ENCODE measurements around the gene TEAD1.
A peak's percentile ranks its signal among the peaks of the same experiment; 100 is the strongest.

TEAD1 gene

DNA sequence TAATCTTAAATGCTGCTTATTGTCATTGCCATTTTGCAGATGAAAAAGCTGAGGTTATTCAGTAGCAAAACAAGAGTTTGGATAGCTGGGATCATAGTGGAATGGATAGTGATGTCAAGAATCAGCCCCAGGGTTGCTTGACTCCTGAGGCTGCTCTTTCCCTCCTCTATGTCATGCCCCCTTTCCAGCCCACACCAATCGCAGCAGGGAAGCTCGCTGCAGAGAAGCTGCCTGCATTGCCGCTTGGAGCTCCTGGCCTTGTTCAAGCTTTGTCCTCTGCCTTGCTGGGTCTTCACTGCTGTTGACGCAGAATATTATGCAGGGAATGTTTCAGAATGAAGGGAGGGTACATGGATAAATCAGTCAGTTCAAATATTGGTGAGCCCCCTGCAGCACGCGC, 206.1 kb downstream of the TEAD1 start:
- H3K36me3 Mint-ChIP-seq (ENCODE audit: low read depth), result peaks cover 63% of the 10 kb centered on the region
- no peak overlapping the region for H3K4me3 Mint-ChIP-seq
- H3K27me3 Mint-ChIP-seq (ENCODE audit: low read depth), result no peaks in the 10 kb centered on the region
- H3K27ac Mint-ChIP-seq, result no peak overlapping the region
- TF ChIP-seq CTCF (IDR thresholded peaks at IDR 0.05; ENCODE audit: unreplicated experiment in 3 of 3), result no peak
- no peaks in the 10 kb centered on the region for H3K4me1 Mint-ChIP-seq
- H3K9me3 Mint-ChIP-seq, result no peaks in the 10 kb centered on the region

DNA sequence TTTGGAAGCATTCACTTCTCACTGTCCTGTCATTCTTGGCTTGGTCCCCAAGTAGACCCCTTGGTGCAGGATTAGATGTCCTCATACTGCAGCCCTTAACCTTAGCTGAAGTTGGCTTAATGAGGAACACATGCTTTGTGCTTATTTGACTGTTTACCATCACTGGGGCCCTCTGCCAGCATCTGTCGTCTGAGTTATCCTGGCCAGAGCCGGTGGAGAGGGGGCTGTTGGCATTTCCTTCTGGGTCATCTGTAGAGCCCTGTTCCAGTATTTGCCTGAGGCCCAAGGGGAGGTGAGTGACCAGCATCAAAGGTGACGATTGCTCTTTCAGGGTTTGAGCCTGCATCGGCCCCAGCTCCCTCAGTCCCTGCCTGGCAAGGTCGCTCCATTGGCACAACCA, 208.4 kb downstream of the TEAD1 start:
- Mint-ChIP-seq H3K4me3 (no peak overlapping the region), H3K27ac (no peak overlapping the region), H3K27me3 (ENCODE audit: low read depth) (no peaks in the 10 kb centered on the region), H3K9me3 (no peaks in the 10 kb centered on the region), H3K4me1 (no peaks in the 10 kb centered on the region), H3K36me3 (ENCODE audit: low read depth) (peaks cover 76% of the 10 kb centered on the region)
- no peak for TF ChIP-seq CTCF (IDR thresholded peaks at IDR 0.05; ENCODE audit: unreplicated experiment in 3 of 3)

DNA sequence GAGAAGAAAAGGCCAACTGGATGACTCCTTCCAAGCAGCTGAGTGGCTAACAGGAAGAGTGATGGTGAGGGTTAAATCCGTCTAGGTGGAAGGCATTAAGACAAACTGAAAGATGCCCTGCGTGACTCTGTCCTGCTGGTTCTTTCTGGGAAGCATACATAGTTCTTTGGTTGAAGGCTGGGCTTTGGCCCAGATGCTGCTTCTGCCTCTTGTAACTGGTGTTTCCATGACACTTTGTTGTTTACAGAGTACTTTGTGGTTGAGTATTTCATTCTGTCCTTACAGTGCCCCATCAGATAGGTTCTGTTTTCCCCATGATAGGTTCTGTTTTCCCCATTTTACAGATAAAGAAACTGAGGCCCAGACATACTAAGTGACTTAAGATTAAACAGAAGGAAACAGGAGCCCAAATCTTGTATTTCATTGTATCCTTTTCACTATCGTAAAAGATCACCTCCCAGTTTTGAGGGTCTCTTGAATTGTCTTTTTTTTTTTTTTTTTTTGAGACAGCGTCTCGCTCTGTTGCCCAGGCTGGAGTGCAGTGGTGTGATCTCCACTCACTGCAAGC, 210.6 kb downstream of the TEAD1 start:
- H3K27ac Mint-ChIP-seq, result no peak overlapping the region
- H3K27me3 Mint-ChIP-seq (ENCODE audit: low read depth), result no peaks in the 10 kb centered on the region
- no peaks in the 10 kb centered on the region for H3K9me3 Mint-ChIP-seq
- no peak for TF ChIP-seq CTCF (IDR thresholded peaks at IDR 0.05; ENCODE audit: unreplicated experiment in 3 of 3)
- H3K4me1 Mint-ChIP-seq, result peaks cover 9% of the 10 kb centered on the region
- peaks cover 73% of the 10 kb centered on the region for H3K36me3 Mint-ChIP-seq (ENCODE audit: low read depth)
- H3K4me3 Mint-ChIP-seq, result no peak overlapping the region

DNA sequence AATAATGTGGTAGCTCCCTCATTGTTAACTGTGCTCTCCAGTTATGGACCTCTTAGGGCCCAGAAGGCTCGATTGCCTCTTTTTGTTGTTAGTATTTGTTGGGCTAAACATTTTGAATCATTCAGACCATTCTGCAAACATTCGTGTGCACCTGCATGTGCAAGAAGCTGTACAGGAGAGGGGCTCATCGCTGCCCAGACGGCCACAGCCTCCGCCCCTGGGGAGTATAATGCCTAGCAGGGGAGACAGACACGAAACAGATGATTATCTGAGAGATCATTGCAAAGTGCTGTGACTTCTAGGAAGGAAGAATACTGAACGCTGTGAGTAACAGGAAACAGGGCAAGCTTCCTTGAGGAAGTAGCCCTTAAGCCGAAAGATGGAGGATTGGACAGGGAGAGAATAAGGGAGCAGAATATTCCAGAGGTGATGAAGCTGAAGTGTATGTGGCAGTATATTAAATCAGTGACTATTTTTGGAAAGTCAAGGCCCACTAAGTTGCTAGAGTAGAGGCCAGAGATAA, 211.6 kb downstream of the TEAD1 start:
- Mint-ChIP-seq H3K27me3 (ENCODE audit: low read depth) (no peaks in the 10 kb centered on the region), H3K27ac (peak overlapping the region in 1 of 3 experiments; percentile 1), H3K36me3 (ENCODE audit: low read depth) (peaks cover 64% of the 10 kb centered on the region), H3K4me1 (peaks cover 9% of the 10 kb centered on the region), H3K9me3 (no peaks in the 10 kb centered on the region), H3K4me3 (no peak overlapping the region)
- no peak for TF ChIP-seq CTCF (IDR thresholded peaks at IDR 0.05; ENCODE audit: unreplicated experiment in 3 of 3)

DNA sequence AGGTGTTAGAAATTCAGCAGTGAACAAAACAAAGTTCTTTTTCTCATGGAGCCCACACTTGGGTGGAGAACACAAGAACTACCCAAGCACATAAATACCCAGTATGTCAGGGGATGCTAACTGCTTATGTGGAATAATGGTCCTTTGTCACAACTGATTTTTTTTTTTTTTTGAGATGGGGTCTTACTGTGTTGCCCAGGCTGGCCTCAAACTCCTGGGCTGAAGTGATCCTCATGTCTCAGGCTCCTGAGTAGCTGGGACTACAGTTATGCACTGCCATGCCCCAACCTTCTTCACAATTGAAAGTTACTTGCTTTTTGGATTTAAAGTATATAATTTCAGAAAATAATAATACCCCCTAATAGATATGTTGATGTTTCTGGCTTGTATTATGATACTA, 212.3 kb downstream of the TEAD1 start:
- peaks cover 9% of the 10 kb centered on the region for H3K4me1 Mint-ChIP-seq
- no peaks in the 10 kb centered on the region for H3K27me3 Mint-ChIP-seq (ENCODE audit: low read depth)
- H3K4me3 Mint-ChIP-seq, result no peak overlapping the region
- TF ChIP-seq CTCF (IDR thresholded peaks at IDR 0.05; ENCODE audit: unreplicated experiment in 3 of 3), result no peak
- H3K27ac Mint-ChIP-seq, result no peak overlapping the region
- H3K9me3 Mint-ChIP-seq, result no peaks in the 10 kb centered on the region
- H3K36me3 Mint-ChIP-seq (ENCODE audit: low read depth), result peaks cover 63% of the 10 kb centered on the region

DNA sequence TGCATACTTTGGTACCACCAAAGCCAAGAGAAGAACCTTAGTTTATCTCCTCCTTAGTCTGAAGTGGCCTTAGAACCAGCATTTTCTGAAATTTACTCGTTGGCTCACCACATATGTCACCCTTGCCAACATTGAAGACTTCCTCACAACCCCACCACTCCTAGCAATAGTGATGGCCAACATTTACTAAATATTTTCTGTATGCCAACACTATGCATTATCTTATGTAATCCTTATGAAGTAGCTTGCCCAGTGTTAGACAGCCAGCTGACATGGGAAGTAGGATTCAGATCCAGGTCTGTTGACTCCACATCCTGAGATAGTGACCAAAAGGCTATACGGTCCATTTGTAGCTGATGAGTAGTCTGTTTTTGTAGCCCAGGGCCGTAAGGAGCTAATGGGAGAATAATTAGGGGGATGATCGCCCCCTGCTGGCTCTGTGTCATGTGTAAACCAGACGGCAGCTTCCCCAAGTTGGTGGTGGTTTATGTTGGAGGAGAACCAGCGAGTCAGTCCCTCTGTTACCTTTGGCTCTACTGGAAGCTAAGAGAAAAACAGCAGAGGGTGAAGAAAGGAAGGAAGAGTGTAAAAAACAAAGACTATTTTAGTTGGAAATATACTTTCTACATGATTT, 214.4 kb downstream of the TEAD1 start:
- H3K27ac Mint-ChIP-seq, result peak overlapping the region; percentile 23 to 58 (median 48)
- H3K9me3 Mint-ChIP-seq, result no peaks in the 10 kb centered on the region
- H3K27me3 Mint-ChIP-seq (ENCODE audit: low read depth), result peaks cover 3% of the 10 kb centered on the region
- peaks cover 13% of the 10 kb centered on the region for H3K4me1 Mint-ChIP-seq
- no peak overlapping the region for H3K4me3 Mint-ChIP-seq
- H3K36me3 Mint-ChIP-seq (ENCODE audit: low read depth), result peaks cover 48% of the 10 kb centered on the region
- peak; percentile 74 to 85 (median 78) for TF ChIP-seq CTCF (IDR thresholded peaks at IDR 0.05; ENCODE audit: unreplicated experiment in 3 of 3)

Measured in nephron (organoid).